Thyroid gland (tissue), 4 donors: ENCODE results near the gene EZH1. TPM values are rescaled to one million over a fixed set of nuclear protein-coding genes. Genes with fewer than 3 reads are reported as not detected.
"Not testable (repeated sequence)": the region's sequence is repeated elsewhere in the genome, so short reads cannot be mapped to it uniquely, and the experiment has no call there.

ENCODE experiments used
- DNase-seq, 2 donors: peaks; one replicate each; pipeline ENCODE4 v3.0.0-alpha.2; 2019
- H3K27ac ChIP-seq, 3 donors: fragments of 200-600 bp; sonication (generic); 1 replicate in 2 of 3; 2 replicates in 1 of 3; pipeline ENCODE4 v1.5.1; 2016 to 2019; ENCODE audit warnings: mild to moderate bottlenecking in 1 of 3, moderate library complexity in 1 of 3
- H3K27me3 ChIP-seq: fragments of 200-600 bp; sonication (generic); one replicate; pipeline ENCODE4 v1.5.1; 2019
- H3K36me3 ChIP-seq, 2 donors: fragments of 200-600 bp; sonication (generic); one replicate each; pipeline ENCODE4 v1.5.1; 2016 to 2019
- H3K4me1 ChIP-seq, 2 donors: fragments of 200-600 bp; sonication (generic); one replicate each; pipeline ENCODE4 v1.5.1; 2017 to 2019
- H3K4me3 ChIP-seq, 3 donors: fragments of 200-600 bp; sonication (generic); replicated peaks in 1 of 3; 1 replicate in 2 of 3; 2 replicates in 1 of 3; pipeline ENCODE4 v1.5.1; 2016; ENCODE audit warnings: mild to moderate bottlenecking in 1 of 3
- H3K9me3 ChIP-seq: fragments of 200-600 bp; sonication (generic); one replicate; pipeline ENCODE4 v1.5.1; 2017
- POLR2A ChIP-seq, 2 donors: fragments of 450-650 bp; IDR thresholded peaks; one replicate each; pipeline ENCODE4 v1.6.1; 2017; ENCODE audit warnings: antibody characterized with exemption in 2 of 2, mild to moderate bottlenecking in 2 of 2, moderate library complexity in 1 of 2
- WGBS, 2 donors: methylation state at CpG; one replicate each; pipeline ENCODE4 v1.1.5; 2017; 5-methylcytosine and 5-hydroxymethylcytosine counted together
- intact Hi-C: fragments of 100-400 bp; cut with DNase I; formaldehyde crosslinking; loops from one replicate; pipeline ENCODE4 v1.15.1; 2023
- total RNA-seq, 4 donors: library from RNA; depleted of rRNA; stranded (reverse); fragments of >200 nt; gene quantifications; one replicate each; pipeline ENCODE4 v1.2.3, GENCODE V29; 2016
- TF ChIP-seq, protein P1 (sequence below), 6 experiments: fragments of 200-600 bp in 3 of 6; fragments of 450-650 bp in 3 of 6; sonication (generic) in 3 of 6; IDR thresholded peaks; one replicate each; pipeline ENCODE4 v1.5.1; 2016 to 2019; ENCODE audit warnings: antibody characterized with exemption in 6 of 6, mild to moderate bottlenecking in 2 of 6, inconsistent platforms in 1 of 6, moderate library complexity in 1 of 6

Gene EZH1
- total RNA-seq, 4 donors from 2014 or later: 39.3 to 69.2 (median 56.4) TPM

DNA sequence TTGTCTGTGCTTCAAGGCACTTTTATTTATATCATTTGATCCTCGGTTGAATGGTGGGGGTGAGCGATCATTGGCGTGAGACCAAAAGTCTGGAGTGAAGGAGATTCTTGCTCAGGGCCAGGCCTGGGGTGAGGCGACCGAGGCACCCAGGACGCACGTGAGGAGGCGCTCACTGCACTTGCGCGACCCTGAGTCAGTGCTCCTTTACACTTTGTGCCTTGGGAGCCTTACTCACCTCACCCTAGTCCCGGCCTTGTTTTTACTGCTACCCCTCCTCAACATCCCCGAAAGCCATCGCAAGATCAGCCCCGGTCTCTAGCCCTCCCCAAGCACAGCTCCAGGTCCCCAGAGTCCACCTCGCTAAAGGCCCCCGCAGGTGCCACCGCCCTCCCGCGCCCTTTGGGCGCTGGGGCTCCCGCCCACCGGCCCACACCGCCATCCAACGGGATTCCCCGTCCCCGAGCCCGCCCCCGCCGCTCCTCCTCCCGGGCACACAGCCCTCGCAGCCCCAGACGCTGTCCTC lies 496 bp downstream of the EZH1 start:
- intact Hi-C loops: no loop called here
- TF ChIP-seq POLR2A (IDR thresholded peaks at IDR 0.05): no peak
- TF ChIP-seq, protein P1, sequence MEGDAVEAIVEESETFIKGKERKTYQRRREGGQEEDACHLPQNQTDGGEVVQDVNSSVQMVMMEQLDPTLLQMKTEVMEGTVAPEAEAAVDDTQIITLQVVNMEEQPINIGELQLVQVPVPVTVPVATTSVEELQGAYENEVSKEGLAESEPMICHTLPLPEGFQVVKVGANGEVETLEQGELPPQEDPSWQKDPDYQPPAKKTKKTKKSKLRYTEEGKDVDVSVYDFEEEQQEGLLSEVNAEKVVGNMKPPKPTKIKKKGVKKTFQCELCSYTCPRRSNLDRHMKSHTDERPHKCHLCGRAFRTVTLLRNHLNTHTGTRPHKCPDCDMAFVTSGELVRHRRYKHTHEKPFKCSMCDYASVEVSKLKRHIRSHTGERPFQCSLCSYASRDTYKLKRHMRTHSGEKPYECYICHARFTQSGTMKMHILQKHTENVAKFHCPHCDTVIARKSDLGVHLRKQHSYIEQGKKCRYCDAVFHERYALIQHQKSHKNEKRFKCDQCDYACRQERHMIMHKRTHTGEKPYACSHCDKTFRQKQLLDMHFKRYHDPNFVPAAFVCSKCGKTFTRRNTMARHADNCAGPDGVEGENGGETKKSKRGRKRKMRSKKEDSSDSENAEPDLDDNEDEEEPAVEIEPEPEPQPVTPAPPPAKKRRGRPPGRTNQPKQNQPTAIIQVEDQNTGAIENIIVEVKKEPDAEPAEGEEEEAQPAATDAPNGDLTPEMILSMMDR (IDR thresholded peaks at IDR 0.05): peak in 1 of 6 experiments; percentile 1
- H3K9me3 ChIP-seq: no peaks in the 10 kb centered on the region

DNA sequence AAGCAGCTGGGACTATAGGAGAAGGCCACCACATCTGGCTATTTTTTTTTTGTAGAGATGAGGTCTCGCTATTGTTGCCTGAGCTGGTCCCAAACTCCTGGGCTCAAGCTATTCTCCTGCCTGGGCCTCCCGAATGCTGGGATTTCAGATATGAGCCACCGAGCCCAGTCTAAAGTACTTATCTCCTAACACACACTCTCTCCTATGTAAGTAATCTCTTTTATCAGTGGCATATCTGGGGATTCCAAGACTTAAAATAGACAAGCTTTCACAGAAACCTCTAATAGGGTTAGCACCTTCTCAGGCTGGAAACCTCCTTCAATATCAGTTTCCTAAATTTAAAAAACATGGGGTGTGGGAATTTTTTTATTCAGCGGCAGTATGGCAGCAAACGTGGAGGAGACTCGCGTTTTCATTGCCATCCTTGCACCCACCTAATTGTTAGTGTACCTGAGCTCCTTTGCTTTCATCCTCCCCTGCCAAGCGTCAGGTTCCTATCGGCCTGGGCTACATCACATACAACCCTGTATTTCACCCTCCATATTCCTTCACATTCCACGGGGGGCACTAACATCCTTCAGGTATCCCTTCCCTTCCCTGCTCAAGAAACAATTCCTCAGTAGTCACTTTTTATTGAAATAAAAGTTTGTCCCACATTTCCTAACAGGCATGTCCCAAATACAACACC lies 1.1 kb downstream of the EZH1 start:
- Histone ChIP-seq H3K27me3 (no peaks in the 10 kb centered on the region), H3K4me1 (peaks cover 10 to 29% of the 10 kb centered on the region in 2 donors), H3K9me3 (no peaks in the 10 kb centered on the region), H3K4me3 (peak overlapping the region; percentile 33 to 69 (median 58)), H3K36me3 (no peaks in the 10 kb centered on the region), H3K27ac (peak overlapping the region; percentile 82 to 93 (median 92))
- WGBS, 2 donors: 50 to 54% methylated on average over 10 of the region's 10 CpGs
- TF ChIP-seq, protein P1 (IDR thresholded peaks at IDR 0.05): no peak
- no peak for TF ChIP-seq POLR2A (IDR thresholded peaks at IDR 0.05)
- intact Hi-C loops: no loop called here
- DNase-seq: no peak

More for the DNA sequence above, 496 bp downstream of the EZH1 start:
- no peaks in the 10 kb centered on the region for H3K36me3 ChIP-seq
- DNase-seq: peak; percentile 84 to 86
- peaks cover 10 to 29% of the 10 kb centered on the region in 2 donors for H3K4me1 ChIP-seq
- peak overlapping the region; percentile 33 to 69 (median 58) for H3K4me3 ChIP-seq
- WGBS, 2 donors: 0 to 1% methylated on average over 20 to 24 of the region's 32 CpGs
- peak overlapping the region; percentile 82 to 93 (median 92) for H3K27ac ChIP-seq
- H3K27me3 ChIP-seq: no peaks in the 10 kb centered on the region

DNA sequence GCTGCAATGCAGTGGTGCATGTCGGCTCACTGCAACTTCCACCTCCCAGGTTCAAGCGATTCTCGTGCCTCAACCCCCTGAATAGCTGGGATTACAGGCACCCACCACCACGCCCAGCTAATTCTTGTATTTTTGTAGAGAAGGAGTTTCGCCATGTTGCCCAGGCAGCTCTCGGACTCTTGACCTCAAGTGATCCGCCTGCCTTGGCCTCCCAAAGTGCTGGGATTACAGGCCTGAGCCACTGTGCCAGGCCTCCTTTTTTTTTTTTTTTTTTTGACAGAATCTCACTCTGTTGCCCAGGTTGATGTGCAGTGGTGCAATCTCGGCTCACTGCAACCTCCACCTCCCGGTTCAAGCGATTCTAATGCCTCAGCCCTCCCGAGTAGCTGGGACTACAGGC lies 1.9 kb downstream of the EZH1 start:
- H3K27ac ChIP-seq: peak overlapping the region in 1 of 3 donors; percentile 93
- intact Hi-C loops, H3K36me3 ChIP-seq, H3K9me3 ChIP-seq, H3K27me3 ChIP-seq, H3K4me3 ChIP-seq: not testable (repeated sequence)
- peaks cover 10 to 24% of the 10 kb centered on the region in 2 donors for H3K4me1 ChIP-seq
- 63 to 70% methylated on average over 11 of the region's 11 CpGs for WGBS, 2 donors
- peak; percentile 30 to 33 for DNase-seq

DNA sequence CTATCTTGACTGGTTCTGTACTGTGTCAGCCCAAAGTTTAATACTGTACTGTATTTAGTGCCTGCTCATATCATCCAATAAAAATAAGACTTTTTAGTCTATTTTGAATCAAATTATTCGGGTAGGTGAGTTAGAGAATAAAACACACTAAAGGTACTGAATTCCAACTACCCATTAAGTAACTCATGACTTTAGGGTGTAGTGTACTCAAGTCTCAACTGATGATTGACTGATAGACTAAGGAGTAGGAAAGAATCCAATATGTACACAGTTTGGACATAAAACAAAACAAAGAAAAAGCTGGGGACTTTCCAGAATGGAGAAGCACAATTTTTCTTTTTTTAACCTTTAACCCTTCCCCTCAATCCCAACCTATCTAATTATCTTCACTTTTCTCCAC lies 4.1 kb downstream of the EZH1 start:
- H3K36me3 ChIP-seq: no peaks in the 10 kb centered on the region
- no peaks in the 10 kb centered on the region for H3K9me3 ChIP-seq
- peaks cover 10 to 29% of the 10 kb centered on the region in 2 donors for H3K4me1 ChIP-seq
- intact Hi-C loops: no loop called here
- WGBS, 2 donors: 68 to 81% methylated on average over 1 of the region's 1 CpG
- H3K27me3 ChIP-seq: no peaks in the 10 kb centered on the region
- H3K4me3 ChIP-seq: no peak overlapping the region
- H3K27ac ChIP-seq: no peak overlapping the region
- TF ChIP-seq POLR2A (IDR thresholded peaks at IDR 0.05): no peak
- TF ChIP-seq, protein P1 (IDR thresholded peaks at IDR 0.05): no peak
- no peak for DNase-seq

DNA sequence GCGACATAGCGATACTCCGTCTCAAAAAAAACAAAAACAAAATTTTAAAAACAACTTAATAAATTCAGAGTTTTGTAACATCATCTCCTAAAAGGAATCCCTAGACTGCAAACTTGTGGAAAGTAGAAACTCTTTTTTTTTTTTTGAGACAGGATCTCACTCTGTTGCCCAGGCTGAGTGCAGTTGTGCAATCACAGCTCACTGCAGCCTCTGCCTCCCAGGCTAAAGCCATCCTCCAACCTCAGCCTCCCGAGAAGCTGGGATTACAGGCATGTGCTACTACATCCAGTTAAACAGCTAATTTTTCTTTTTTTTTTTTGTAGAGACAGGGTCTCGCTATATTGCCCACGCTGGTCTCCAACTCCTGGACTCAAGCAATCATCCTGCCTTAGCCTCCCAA lies 19.7 kb downstream of the EZH1 start:
- no peak overlapping the region for H3K27ac ChIP-seq
- no peak for TF ChIP-seq POLR2A (IDR thresholded peaks at IDR 0.05)
- TF ChIP-seq, protein P1 (IDR thresholded peaks at IDR 0.05): no peak
- no peak overlapping the region for H3K4me3 ChIP-seq
- no peak for DNase-seq
- WGBS, 2 donors: 95 to 99% methylated on average over 6 of the region's 6 CpGs
- peaks cover 34 to 67% of the 10 kb centered on the region in 2 donors for H3K36me3 ChIP-seq
- no peaks in the 10 kb centered on the region for H3K27me3 ChIP-seq
- H3K9me3 ChIP-seq: no peaks in the 10 kb centered on the region
- H3K4me1 ChIP-seq: no peaks in the 10 kb centered on the region
- intact Hi-C loops: no loop called here
